Testis (tissue), 2 donors: Measurements from ENCODE around the gene ARID5B.

Experiments used
- CTCF ChIP-seq, 3 experiments: fragments of 450-650 bp in 2 of 3; fragments of 200-600 bp in 1 of 3; sonication (generic) in 1 of 3; IDR thresholded peaks; one replicate each; pipeline ENCODE4 v1.5.1; 2016 to 2019; ENCODE audit warnings: antibody characterized with exemption in 3 of 3, mild to moderate bottlenecking in 2 of 3, moderate library complexity in 1 of 3
- POLR2A ChIP-seq: fragments of 450-650 bp; IDR thresholded peaks from one replicate; pipeline ENCODE4 v1.6.1; 2017; ENCODE audit warnings: antibody characterized with exemption, mild to moderate bottlenecking, moderate library complexity

GRCh38 chr10:61951144-61951483 is 49.6 kb downstream of the ARID5B start:
- no peak for TF ChIP-seq POLR2A
- no peak for TF ChIP-seq CTCF (IDR thresholded peaks at IDR 0.05)
